Kidney (tissue), 22 donors: ENCODE data around the gene LMCD1. TPM values are rescaled to one million over a fixed set of nuclear protein-coding genes. Genes with fewer than 3 reads are reported as not detected.
A peak's percentile ranks its signal among the peaks of the same experiment; 100 is the strongest.

Source experiments
- DNase-seq, 5 donors: peaks; one replicate each; pipeline ENCODE4 v3.0.0-alpha.2; 2013 to 2020
- FAIRE-seq: peaks from 2 replicates; lab custom pipeline; 2012; peaks lifted over from hg19 to GRCh38; lab: Jason Lieb, UNC
- H3K27ac ChIP-seq, 2 donors: one replicate each; pipeline ENCODE4 v1.7.0; 2013; ENCODE audit warnings: low read depth in 2 of 2, low read length in 2 of 2, inconsistent platforms in 1 of 2
- H3K27me3 ChIP-seq: one replicate; pipeline ENCODE4 v1.7.1; 2013; ENCODE audit warnings: low read length, inconsistent platforms; ENCODE audit not compliant: control insufficient read depth, insufficient read depth
- H3K36me3 ChIP-seq, 3 donors: one replicate each; pipeline versions ENCODE4 v1.7.0 to v1.7.1; 2013; ENCODE audit warnings: low read length in 3 of 3, control low read depth in 1 of 3, inconsistent platforms in 1 of 3; ENCODE audit not compliant: insufficient read depth in 3 of 3, control insufficient read depth in 2 of 3
- H3K4me1 ChIP-seq, 3 donors: one replicate each; pipeline versions ENCODE4 v1.7.0 to v1.7.1; 2013; ENCODE audit warnings: low read length in 3 of 3, inconsistent platforms in 1 of 3, low read depth in 1 of 3; ENCODE audit not compliant: control insufficient read depth in 2 of 3, insufficient read depth in 2 of 3
- H3K4me3 ChIP-seq, 3 donors: one replicate each; pipeline versions ENCODE4 v1.7.0 to v1.8.1; 2013; ENCODE audit warnings: low read length in 3 of 3, control low read depth in 1 of 3, inconsistent platforms in 1 of 3
- H3K9ac ChIP-seq, 3 donors: one replicate each; pipeline versions ENCODE4 v1.7.0 to v1.7.1; 2013; ENCODE audit warnings: low read length in 3 of 3, control low read depth in 1 of 3, inconsistent platforms in 1 of 3
- H3K9me3 ChIP-seq, 3 donors: one replicate each; pipeline versions ENCODE4 v1.7.0 to v1.7.1; 2013; ENCODE audit warnings: low read length in 3 of 3, control low read depth in 1 of 3, inconsistent platforms in 1 of 3; ENCODE audit not compliant: control insufficient read depth in 2 of 3, insufficient read depth in 1 of 3
- CTCF ChIP-seq: IDR thresholded peaks from 3 replicates; pipeline ENCODE4 v1.5.1; 2012; ENCODE audit warnings: mild to moderate bottlenecking, moderate library complexity, borderline replicate concordance; ENCODE audit not compliant: insufficient read depth; ENCODE audit errors: extremely low read depth
- intact Hi-C: fragments of 100-400 bp; cut with DNase I; formaldehyde crosslinking; loops from one replicate; pipeline ENCODE4 v1.11.1; 2022
- long read RNA-seq, 10 donors: library from polyadenylated mRNA in 1 of 10; unstranded in 1 of 10; transcript quantifications; one replicate each; pipeline ENCODE4 v2.0.0 and lab custom pipeline, GENCODE V29; 2021 to 2026
- polyA plus RNA-seq: library from polyadenylated mRNA; stranded (reverse); fragments of 350-450 nt; fragmentation: Illumina TruSeq; extraction: RNeasy Lipid Tissue Mini Kit (QIAGEN cat#74804); gene quantifications from one replicate; pipeline ENCODE4 v1.2.3, GENCODE V29; 2014; ENCODE audit warnings: low read depth, low replicate concordance; ENCODE audit not compliant: insufficient read depth
- total RNA-seq: library from RNA; stranded (reverse); fragmentation: NEBNext Ultra II Directional; extraction: Animal tissue kit (Norgen Biotek cat#: 25700); gene quantifications from one replicate; pipeline ENCODE4 v1.2.1, GENCODE V29; 2021
- donor health status: control.
- donor health status: control.
- donor health status: control.
- donor health status: control.
- donor health status: control.
- donor health status: DM: yes; HTN: yes; CAD: no.
- donor health status: Normal renal cell carcinoma (clear cell type).

The LMCD1 gene, protein sequence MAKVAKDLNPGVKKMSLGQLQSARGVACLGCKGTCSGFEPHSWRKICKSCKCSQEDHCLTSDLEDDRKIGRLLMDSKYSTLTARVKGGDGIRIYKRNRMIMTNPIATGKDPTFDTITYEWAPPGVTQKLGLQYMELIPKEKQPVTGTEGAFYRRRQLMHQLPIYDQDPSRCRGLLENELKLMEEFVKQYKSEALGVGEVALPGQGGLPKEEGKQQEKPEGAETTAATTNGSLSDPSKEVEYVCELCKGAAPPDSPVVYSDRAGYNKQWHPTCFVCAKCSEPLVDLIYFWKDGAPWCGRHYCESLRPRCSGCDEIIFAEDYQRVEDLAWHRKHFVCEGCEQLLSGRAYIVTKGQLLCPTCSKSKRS
- total RNA-seq (65.4 TPM), polyA plus RNA-seq (24.3 TPM)
- long read RNA-seq, donor 1, full-length matches to known transcripts: 10 of 21 reads
- long read RNA-seq, donor 1, partial matches to known transcripts: 11 of 21 reads
- long read RNA-seq, donor 1, other reads (novel, unspliced or antisense): 0 of 21 reads
- long read RNA-seq, donor 2, full-length matches to known transcripts: 6 of 6 reads
- long read RNA-seq, donor 2, partial matches to known transcripts: 0 of 6 reads
- long read RNA-seq, donor 2, other reads (novel, unspliced or antisense): 0 of 6 reads
- long read RNA-seq, donor 3, full-length matches to known transcripts: 11 of 21 reads
- long read RNA-seq, donor 3, partial matches to known transcripts: 10 of 21 reads
- long read RNA-seq, donor 3, other reads (novel, unspliced or antisense): 0 of 21 reads
- long read RNA-seq, donor 4, full-length matches to known transcripts: 5 of 5 reads
- long read RNA-seq, donor 4, partial matches to known transcripts: 0 of 5 reads
- long read RNA-seq, donor 4, other reads (novel, unspliced or antisense): 0 of 5 reads
- long read RNA-seq, donor 5: 0 reads
- long read RNA-seq, donor 6, full-length matches to known transcripts: 4 of 4 reads
- long read RNA-seq, donor 6, partial matches to known transcripts: 0 of 4 reads
- long read RNA-seq, donor 6, other reads (novel, unspliced or antisense): 0 of 4 reads
- long read RNA-seq, donor 7, full-length matches to known transcripts: 23 of 35 reads
- long read RNA-seq, donor 7, partial matches to known transcripts: 6 of 35 reads
- long read RNA-seq, donor 7, other reads (novel, unspliced or antisense): 6 of 35 reads
- long read RNA-seq, donor 8, full-length matches to known transcripts: 8 of 8 reads
- long read RNA-seq, donor 8, partial matches to known transcripts: 0 of 8 reads
- long read RNA-seq, donor 8, other reads (novel, unspliced or antisense): 0 of 8 reads
- long read RNA-seq, donor 9, full-length matches to known transcripts: 8 of 8 reads
- long read RNA-seq, donor 9, partial matches to known transcripts: 0 of 8 reads
- long read RNA-seq, donor 9, other reads (novel, unspliced or antisense): 0 of 8 reads
- long read RNA-seq, donor 10, full-length matches to known transcripts: 2 of 2 reads
- long read RNA-seq, donor 10, partial matches to known transcripts: 0 of 2 reads
- long read RNA-seq, donor 10, other reads (novel, unspliced or antisense): 0 of 2 reads

- peaks cover 0 to 44% (median 31%) of the 10 kb centered on the region in 3 donors for H3K4me1 ChIP-seq
- FAIRE-seq: peak; percentile 66
- intact Hi-C loops: no loop called here
Observed at GRCh38 chr3:8501371-8502131, at the start of gene LMCD1. TSS of gene LMCD1 (plus strand) at chr3:8501823. CDS start at chr3:8501939, 116 bp downstream.

DNA sequence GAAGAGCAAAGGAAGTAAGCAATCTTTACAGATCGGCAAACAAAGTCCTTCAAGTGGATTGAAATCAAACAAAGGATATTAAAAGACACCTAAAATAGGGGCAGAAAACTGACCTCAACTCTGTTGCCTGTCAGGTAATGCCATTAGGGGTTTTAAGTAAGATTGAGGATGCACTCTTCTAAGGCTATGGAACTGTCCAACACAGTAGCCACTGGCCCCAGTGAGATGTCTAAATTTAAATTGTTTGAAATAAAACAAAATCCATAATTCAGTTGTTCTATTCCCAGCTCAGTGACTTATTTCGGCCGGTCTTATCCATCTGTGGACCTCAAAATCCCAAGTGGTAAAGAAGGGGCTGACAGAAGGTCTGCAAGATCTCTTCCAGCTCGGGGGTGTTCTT, 49.5 kb upstream of the LMCD1 start:
- TF ChIP-seq CTCF: no peak
- intact Hi-C loops: no loop called here
- no peak overlapping the region for H3K4me3 ChIP-seq
- FAIRE-seq: no peak
- H3K27me3 ChIP-seq: no peaks in the 10 kb centered on the region
- H3K4me1 ChIP-seq: no peaks in the 10 kb centered on the region
- H3K27ac ChIP-seq: no peak overlapping the region
- no peaks in the 10 kb centered on the region for H3K36me3 ChIP-seq
- H3K9me3 ChIP-seq: no peaks in the 10 kb centered on the region
- no peak overlapping the region for H3K9ac ChIP-seq
- DNase-seq: no peak

More at GRCh38 chr3:8501371-8502131, at the start of gene LMCD1:
- TF ChIP-seq CTCF: no peak
- peak within 1 kb of the TSS; percentile 88 to 97 for H3K27ac ChIP-seq
- H3K4me3 ChIP-seq: peak within 1 kb of the TSS; percentile 65 to 72 (median 70)
- no peaks in the 10 kb centered on the region for H3K36me3 ChIP-seq
- H3K27me3 ChIP-seq: no peaks in the 10 kb centered on the region
- DNase-seq: peak; percentile 96 to 99 (median 97)
- peak within 1 kb of the TSS; percentile 43 to 63 (median 58) for H3K9ac ChIP-seq
- no peaks in the 10 kb centered on the region for H3K9me3 ChIP-seq

DNA sequence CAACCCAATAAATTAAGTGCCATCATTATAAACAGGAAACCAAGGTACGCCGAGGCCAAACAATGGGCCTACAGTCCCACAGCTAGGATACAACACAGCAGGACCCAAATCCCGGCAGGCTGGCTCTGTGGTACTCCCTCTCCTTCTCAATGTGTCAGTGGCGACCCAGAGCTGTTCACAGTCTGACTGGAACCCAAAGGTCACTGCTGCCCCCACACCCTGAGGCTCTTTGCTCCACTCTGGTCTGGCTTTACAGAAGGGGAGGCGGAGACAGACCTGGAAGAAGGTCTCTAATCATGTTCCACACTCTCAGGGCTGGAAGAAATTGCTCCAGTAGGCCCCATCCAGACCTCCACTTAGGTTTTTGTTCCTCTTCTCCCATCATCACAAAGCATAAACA, 48.5 kb upstream of the LMCD1 start:
- Histone ChIP-seq H3K9ac (no peak overlapping the region), H3K27me3 (no peaks in the 10 kb centered on the region), H3K27ac (no peak overlapping the region), H3K36me3 (no peaks in the 10 kb centered on the region), H3K4me1 (no peaks in the 10 kb centered on the region), H3K4me3 (no peak overlapping the region), H3K9me3 (no peaks in the 10 kb centered on the region)
- no peak for DNase-seq
- TF ChIP-seq CTCF: no peak
- FAIRE-seq: no peak
- intact Hi-C loops: no loop called here
